ENCODE measurements around the gene AGFG2. TPM values are rescaled to one million over a fixed set of nuclear protein-coding genes. Genes with fewer than 3 reads are reported as not detected.
"Not testable (repeated sequence)": the region's sequence is repeated elsewhere in the genome, so short reads cannot be mapped to it uniquely, and the experiment has no call there.

Gene AGFG2
- total RNA-seq, 1 donor from 2014 or later = 28.5 TPM

GRCh38 chr7:100519580-100519979 is 19.4 kb upstream of the AGFG2 start:
- DNase-seq (ENCODE audit: low read depth in 2 of 2) = no peak

- no peak for DNase-seq (ENCODE audit: low read depth in 2 of 2)
These were observed 18.9 kb upstream of the AGFG2 start for GRCh38 chr7:100520138-100520537.

- DNase-seq (ENCODE audit: low read depth in 2 of 2) = no peak
These were observed 17.9 kb upstream of the AGFG2 start for GRCh38 chr7:100521076-100521475.

- DNase-seq (ENCODE audit: low read depth in 2 of 2) = not testable (repeated sequence)
These were observed 17.0 kb upstream of the AGFG2 start for GRCh38 chr7:100521909-100522593.

DNA sequence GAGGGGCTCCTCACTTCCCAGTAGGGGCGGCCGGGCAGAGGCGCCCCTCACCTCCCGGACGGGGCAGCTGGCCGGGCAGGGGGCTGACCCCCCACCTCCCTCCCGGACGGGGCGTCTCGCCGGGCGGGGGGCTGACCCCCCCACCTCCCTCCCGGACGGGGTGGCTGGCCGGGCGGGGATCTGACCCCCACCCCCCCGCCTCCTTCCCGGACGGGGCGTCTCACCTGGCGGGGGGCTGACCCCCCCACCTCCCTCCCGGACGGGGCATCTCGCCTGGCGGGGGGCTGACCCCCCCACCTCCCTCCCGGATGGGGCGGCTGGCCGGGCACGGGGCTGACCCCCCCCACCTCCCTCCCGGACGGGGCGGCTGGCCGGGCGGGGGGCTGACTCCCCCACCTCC is 15.8 kb upstream of the AGFG2 start:
- DNase-seq (ENCODE audit: low read depth in 2 of 2) = not testable (repeated sequence)

- not testable (repeated sequence) for DNase-seq (ENCODE audit: low read depth in 2 of 2)
These were observed 10.7 kb upstream of the AGFG2 start for GRCh38 chr7:100528108-100528866.

GRCh38 chr7:100532165-100533022 is 6.6 kb upstream of the AGFG2 start:
- DNase-seq (ENCODE audit: low read depth in 2 of 2) = no peak

DNA sequence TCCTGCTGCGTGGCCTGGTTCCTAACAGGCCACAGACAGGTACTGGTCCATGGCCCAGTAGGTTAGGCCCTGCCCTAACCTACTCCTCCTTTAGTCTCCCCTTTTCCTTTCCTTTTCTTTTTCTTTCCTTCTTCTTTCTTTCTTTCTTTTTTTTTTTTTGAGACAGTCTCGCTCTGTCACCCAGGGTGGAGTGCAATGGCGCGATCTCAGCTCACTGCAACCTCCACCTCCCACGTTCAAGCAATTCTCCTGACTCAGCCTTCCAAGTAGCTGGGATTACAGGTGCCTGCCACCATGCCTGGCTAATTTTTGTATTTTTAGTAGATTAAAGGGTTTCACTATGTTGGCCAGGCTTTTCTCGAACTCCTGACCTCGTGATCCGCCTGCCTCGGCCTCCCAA is 3.0 kb upstream of the AGFG2 start:
- DNase-seq (ENCODE audit: low read depth in 2 of 2) = not testable (repeated sequence)

GRCh38 chr7:100536695-100537094 is 2.3 kb upstream of the AGFG2 start:
- not testable (repeated sequence) for DNase-seq (ENCODE audit: low read depth in 2 of 2)

- DNase-seq (ENCODE audit: low read depth in 2 of 2) = no peak
These were observed 702 bp upstream of the AGFG2 start for GRCh38 chr7:100538348-100538653.

DNA sequence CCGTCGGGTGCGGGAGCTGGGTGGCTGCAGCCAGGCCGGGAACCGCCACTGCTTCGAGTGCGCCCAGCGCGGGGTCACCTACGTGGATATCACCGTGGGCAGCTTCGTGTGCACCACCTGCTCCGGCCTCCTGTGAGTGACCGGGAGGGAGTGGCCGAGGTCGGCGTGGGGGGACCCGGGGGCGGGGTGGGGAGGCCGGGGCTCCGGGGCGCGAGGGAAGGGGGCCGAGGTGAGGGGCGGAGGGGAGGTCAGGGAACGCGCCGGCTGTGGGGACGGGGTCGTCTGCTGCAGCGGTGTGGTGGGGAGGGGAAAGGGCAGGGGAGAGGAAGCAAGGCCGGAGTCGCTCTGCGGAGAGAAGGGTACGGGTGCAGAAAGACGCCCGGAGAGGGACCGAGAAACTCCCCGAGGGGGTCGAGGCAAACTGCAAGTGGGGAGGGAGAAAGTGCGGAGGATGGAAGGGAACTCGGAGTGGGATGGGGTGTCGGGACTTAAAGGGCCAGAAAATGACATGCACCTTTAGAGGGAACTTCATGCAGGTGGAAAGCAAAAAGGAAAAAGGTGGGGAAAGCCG is 518 bp downstream of the AGFG2 start:
- no peak for DNase-seq (ENCODE audit: low read depth in 2 of 2)

DNA sequence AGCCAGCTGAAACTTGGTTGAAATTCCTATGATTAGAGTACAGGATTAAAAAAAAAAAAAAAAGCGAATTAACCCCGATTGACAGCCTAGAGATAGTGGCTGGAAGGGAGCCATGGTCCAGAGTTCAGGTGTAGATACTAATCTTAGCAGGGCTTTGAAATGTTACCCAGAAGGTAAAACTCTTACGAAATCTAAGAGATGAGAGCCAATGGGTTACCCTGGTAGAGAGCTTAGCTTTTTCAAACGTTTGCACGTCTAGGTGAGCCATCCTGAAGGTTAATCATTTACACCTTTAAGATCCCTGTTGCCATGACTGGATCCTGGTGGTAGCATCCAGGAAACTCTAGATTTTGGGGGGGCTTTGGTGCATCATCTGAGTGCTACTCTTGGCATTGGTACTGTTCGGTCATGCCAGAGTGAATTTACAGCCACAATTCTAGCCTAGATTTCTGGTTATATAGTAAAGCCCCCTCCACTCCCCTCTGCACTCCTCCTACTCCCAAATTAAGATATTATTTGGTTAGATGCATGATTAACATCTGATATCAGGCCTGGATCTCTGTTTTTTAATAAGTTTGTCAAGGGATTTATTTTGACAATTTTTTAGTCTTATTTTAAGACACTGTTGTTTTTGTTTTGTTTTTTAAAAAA is 1.2 kb downstream of the AGFG2 start:
- no peak for DNase-seq (ENCODE audit: low read depth in 2 of 2)

DNA sequence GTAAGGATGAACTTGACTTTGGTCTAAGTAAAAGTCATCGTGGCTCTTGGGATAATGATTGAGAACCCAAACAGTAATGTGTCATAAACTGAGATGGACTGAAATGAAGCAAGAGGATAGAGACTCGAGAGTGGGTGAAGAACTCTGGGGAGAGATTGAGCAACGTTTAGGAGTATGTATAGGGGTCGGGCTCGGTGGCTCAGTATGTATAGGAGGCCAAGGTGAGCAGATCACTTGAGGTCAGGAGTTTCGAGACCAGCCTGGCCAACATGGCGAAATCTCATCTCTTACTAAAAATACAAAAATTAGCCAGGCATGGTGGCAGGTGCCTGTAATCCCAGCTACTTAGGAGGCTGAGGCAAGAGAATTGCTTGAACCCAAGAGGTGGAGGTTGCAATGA is 2.3 kb downstream of the AGFG2 start:
- DNase-seq (ENCODE audit: low read depth in 2 of 2) = not testable (repeated sequence)

DNA sequence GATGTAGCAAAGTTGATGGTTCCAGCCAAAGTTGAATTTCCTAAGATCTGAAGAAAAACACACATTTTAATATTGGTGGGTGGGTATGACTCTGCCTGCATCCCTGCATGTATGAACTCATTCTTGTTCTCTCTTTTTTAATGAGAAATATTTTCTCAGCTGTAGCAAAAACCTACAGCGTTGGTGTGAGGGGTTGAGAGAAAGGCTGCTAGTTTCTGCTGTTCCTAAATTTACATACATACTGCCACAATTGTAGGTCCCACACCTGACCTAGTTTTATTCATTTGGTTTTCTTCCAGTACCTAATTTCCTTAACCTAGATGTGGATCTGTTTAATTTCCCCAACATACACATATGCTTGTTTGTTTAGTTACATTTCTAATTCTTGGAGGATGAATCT is 4.6 kb downstream of the AGFG2 start:
- no peak for DNase-seq (ENCODE audit: low read depth in 2 of 2)

DNA sequence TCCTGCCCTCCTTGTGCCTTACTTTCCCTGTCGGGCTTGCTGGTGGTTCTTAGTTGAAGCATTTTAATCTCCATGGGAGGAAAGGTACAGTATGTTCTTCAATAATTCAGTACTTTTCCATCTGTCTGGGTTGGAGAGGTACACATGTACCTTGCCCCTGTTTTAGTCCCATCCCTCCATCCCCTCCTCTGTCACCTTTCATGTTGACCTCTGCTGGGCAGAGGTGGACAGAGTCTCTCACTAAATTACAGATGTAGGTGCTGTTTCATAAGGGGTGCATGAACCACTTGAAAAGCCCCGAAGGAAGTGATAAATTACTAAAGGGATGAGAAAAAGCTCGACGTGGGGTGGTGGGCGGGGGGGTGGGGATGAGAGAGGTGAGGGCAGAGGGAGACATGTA is 5.4 kb downstream of the AGFG2 start:
- DNase-seq (ENCODE audit: low read depth in 2 of 2) = no peak

GRCh38 chr7:100544967-100545359 is 6.0 kb downstream of the AGFG2 start:
- peak in 1 of 2 donors; percentile 37 for DNase-seq (ENCODE audit: low read depth in 2 of 2)

DNA sequence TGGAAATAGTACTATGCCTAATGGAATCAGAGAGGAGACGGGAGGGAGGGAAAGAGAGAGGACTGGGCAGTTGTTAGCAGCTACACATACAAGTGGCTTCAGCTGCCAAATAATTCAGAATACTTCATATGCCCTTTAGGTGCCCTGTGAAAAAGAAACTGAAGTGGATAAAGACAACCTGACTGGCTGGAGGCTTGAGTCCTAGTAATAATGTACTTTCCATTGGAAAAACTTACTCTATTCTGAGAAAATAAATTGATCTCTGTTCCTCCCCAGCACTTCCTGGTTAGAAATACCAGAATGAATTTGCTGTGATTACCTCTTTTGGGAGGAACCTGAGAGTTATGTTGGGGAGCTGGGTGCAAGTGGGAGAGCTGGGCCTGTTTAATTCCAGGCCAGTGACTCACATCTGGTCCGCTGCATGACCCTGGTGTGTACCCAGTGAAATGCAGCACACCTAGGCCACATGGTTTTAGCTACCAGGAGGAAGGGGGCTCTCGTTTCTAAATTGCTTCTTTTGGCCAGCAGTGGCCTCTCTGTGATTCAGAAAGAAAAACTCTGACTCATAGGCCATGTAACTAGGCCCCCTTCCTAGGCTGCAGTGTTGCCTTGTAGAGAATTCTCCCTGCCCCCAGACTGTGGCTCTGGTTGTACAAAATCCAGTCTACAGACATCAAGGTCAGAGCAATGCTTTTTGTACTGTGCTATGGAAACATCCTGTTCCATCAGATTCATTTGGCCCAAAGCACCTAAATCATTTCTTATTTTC is 6.5 kb downstream of the AGFG2 start:
- DNase-seq (ENCODE audit: low read depth in 2 of 2) = peak; percentile 93 to 95

DNA sequence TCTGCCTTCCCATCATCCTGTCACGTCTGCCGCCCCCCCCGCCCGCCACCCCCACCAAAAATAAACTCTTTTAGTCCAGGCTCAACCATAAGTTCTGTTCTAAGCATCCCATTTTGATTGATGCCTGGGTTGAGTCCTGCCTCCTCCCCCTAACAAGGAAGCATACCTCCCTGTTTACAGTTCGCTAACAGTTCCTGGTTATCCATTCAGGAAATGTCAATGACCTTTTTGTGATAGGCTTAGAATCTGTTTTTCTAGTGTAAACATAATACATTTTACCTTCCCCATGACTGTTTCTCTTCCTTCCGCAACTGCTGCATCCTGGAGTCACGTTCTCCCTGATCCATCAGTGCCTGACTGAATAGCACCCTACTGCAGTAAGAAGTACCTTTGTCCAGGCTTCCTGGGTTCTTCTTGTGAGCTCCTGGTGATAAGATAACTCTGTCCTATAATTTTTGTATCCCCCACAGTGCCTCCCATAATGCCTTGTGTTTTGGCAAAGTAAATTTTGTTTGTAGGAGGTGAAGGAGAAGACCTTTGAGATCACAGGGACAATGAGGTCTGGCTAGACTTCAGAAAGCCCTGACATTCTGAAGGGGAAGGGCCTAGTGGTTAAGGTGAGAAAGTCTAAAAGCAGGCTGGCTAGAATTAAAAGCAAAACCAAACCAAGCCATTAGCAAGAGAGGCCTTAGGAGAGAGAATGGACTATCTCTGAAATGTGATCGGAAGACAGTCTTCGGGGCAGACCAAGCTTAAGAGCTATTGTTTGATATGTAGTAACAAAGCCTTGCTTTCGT is 7.3 kb downstream of the AGFG2 start:
- DNase-seq (ENCODE audit: low read depth in 2 of 2) = peak; percentile 93 to 94

- peak; percentile 47 to 65 for DNase-seq (ENCODE audit: low read depth in 2 of 2)
These were observed 8.2 kb downstream of the AGFG2 start for GRCh38 chr7:100546926-100547800.

All from dermis microvascular lymphatic vessel endothelial cell (primary cell).